KMS-11 (cell line): ENCODE measurements around the gene WIF1.

ENCODE experiments used
- H2AFZ ChIP-seq: fragments of 200-600 bp; sonication (generic); 2 replicates; pipeline ENCODE4 v1.6.1; 2016; ENCODE audit warnings: antibody characterized with exemption, mixed run types, low read depth
- H3K27ac ChIP-seq: fragments of 200-600 bp; sonication (generic); 2 replicates; pipeline ENCODE4 v1.6.1; 2016; ENCODE audit warnings: mild to moderate bottlenecking, mixed run types
- H3K27me3 ChIP-seq: fragments of 200-600 bp; sonication (generic); 2 replicates; pipeline ENCODE4 v1.6.1; 2017; ENCODE audit warnings: mild to moderate bottlenecking, low read depth, mixed run types, moderate library complexity; ENCODE audit not compliant: insufficient read depth
- H3K36me3 ChIP-seq: fragments of 200-600 bp; sonication (generic); 2 replicates; pipeline ENCODE4 v1.6.1; 2017; ENCODE audit warnings: mild to moderate bottlenecking, mixed run types; ENCODE audit not compliant: insufficient read depth
- H3K4me1 ChIP-seq: fragments of 200-600 bp; sonication (generic); 2 replicates; pipeline ENCODE4 v1.6.1; 2016; ENCODE audit warnings: mild to moderate bottlenecking, low read depth, mixed run types; ENCODE audit not compliant: poor library complexity, severe bottlenecking
- H3K4me2 ChIP-seq: fragments of 200-600 bp; sonication (generic); 2 replicates; pipeline ENCODE4 v1.7.0; 2016; ENCODE audit warnings: mild to moderate bottlenecking, mixed run types
- H3K4me3 ChIP-seq: fragments of 200-600 bp; sonication (generic); IDR thresholded peaks from 2 replicates; pipeline ENCODE4 v1.6.1; 2017; ENCODE audit warnings: low read depth, low read length, mixed read lengths; ENCODE audit not compliant: insufficient read depth
- H3K79me2 ChIP-seq: fragments of 200-600 bp; sonication (generic); 2 replicates; pipeline ENCODE4 v1.6.1; 2016; ENCODE audit warnings: low read depth, mixed run types; ENCODE audit not compliant: insufficient read depth
- H3K9ac ChIP-seq: fragments of 200-600 bp; sonication (generic); 2 replicates; pipeline ENCODE4 v1.6.1; 2016; ENCODE audit warnings: mild to moderate bottlenecking, mixed run types
- H4K20me1 ChIP-seq: fragments of 200-600 bp; sonication (generic); 2 replicates; pipeline ENCODE4 v1.6.1; 2016; ENCODE audit warnings: mild to moderate bottlenecking, mixed run types; ENCODE audit not compliant: insufficient read depth
- TF ChIP-seq, protein P1 (sequence below): fragments of 200-600 bp; sonication (generic); conservative IDR thresholded peaks from 2 replicates; pipeline ENCODE4 v1.6.1; 2017; ENCODE audit warnings: low read depth, mild to moderate bottlenecking, antibody characterized with exemption, low read length, moderate library complexity, mixed read lengths

WIF1 gene

GRCh38 chr12:65022421-65022820, 98.7 kb downstream of the WIF1 start:
- no peaks in the 10 kb centered on the region for H3K27me3 ChIP-seq
- no peaks in the 10 kb centered on the region for H3K36me3 ChIP-seq
- H3K4me3 ChIP-seq, result no peak overlapping the region
- H4K20me1 ChIP-seq, result no peaks in the 10 kb centered on the region
- H2AFZ ChIP-seq, result no peak overlapping the region
- H3K4me2 ChIP-seq, result no peak overlapping the region
- no peak overlapping the region for H3K9ac ChIP-seq
- TF ChIP-seq, protein P1, sequence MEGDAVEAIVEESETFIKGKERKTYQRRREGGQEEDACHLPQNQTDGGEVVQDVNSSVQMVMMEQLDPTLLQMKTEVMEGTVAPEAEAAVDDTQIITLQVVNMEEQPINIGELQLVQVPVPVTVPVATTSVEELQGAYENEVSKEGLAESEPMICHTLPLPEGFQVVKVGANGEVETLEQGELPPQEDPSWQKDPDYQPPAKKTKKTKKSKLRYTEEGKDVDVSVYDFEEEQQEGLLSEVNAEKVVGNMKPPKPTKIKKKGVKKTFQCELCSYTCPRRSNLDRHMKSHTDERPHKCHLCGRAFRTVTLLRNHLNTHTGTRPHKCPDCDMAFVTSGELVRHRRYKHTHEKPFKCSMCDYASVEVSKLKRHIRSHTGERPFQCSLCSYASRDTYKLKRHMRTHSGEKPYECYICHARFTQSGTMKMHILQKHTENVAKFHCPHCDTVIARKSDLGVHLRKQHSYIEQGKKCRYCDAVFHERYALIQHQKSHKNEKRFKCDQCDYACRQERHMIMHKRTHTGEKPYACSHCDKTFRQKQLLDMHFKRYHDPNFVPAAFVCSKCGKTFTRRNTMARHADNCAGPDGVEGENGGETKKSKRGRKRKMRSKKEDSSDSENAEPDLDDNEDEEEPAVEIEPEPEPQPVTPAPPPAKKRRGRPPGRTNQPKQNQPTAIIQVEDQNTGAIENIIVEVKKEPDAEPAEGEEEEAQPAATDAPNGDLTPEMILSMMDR, result no peak
- no peaks in the 10 kb centered on the region for H3K79me2 ChIP-seq
- no peaks in the 10 kb centered on the region for H3K4me1 ChIP-seq
- no peak overlapping the region for H3K27ac ChIP-seq

DNA sequence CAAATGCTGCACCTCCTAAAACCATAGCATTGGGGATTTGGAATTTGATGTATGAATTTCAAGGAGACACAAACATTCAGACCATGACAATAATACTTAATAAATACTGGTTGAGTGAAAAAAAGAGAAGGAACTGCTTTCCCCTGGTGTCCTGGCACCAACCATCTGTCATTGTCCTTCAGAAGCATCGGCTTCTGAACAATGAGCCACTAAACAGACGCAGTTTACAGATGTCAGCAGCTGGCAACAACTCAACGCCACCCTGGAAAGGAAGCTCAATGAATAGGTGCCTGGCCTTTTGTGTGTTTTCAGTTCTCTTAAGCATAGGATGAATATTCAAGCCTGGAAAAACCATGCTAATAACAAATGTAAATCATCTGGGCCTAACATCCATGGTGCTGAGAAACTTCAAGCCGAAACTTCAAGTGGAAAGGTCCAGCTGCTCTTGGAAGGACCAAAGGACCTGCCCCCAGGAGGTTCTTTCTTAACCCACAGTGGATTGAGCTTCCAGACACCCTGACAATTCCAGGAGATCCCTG, 101.3 kb downstream of the WIF1 start:
- H3K79me2 ChIP-seq, result no peaks in the 10 kb centered on the region
- H3K4me1 ChIP-seq, result no peaks in the 10 kb centered on the region
- H3K27me3 ChIP-seq, result no peaks in the 10 kb centered on the region
- no peak overlapping the region for H3K9ac ChIP-seq
- H3K4me2 ChIP-seq, result no peak overlapping the region
- H3K4me3 ChIP-seq, result no peak overlapping the region
- TF ChIP-seq, protein P1, result no peak
- H3K27ac ChIP-seq, result no peak overlapping the region
- no peaks in the 10 kb centered on the region for H3K36me3 ChIP-seq
- H4K20me1 ChIP-seq, result no peaks in the 10 kb centered on the region
- H2AFZ ChIP-seq, result no peak overlapping the region

DNA sequence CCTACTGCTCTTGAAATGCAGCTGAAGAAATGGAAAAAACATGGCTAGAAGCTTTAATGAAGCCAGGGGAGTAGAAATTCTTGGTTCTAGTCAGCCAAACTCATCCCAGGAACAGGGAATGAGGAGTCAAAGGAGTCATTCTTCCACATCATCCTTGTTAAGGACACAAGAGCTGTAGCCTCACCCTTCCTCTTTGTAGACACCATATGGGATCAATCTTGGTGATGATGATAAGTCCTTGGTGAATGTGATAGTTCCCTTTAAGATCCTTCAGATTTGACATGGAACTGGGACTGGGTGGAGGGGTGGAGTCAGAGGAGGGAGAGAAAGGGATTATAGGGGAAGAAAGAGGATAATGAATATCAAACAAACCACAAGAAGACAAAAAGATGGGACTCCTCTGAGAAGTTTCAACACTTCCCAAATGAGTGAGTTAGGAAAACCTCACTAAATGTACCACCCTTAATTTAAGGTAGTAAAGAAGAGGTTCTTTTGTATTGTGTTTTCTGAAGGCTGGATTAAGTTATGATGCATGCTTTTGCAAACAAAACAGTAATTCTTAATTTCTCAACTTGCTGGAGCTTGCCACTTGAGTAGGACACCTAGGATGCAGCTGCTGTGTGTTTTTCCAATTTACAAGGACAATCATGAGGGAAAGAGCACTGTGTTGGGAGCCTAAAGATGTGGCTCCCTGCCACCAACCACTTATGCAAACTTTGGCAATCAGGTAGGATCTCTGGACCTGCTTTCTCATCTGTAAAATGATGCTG, 104.0 kb downstream of the WIF1 start:
- Histone ChIP-seq H2AFZ (no peak overlapping the region), H3K9ac (no peak overlapping the region), H3K27me3 (no peaks in the 10 kb centered on the region), H4K20me1 (no peaks in the 10 kb centered on the region), H3K36me3 (no peaks in the 10 kb centered on the region), H3K4me2 (no peak overlapping the region), H3K27ac (no peak overlapping the region), H3K79me2 (no peaks in the 10 kb centered on the region), H3K4me1 (no peaks in the 10 kb centered on the region), H3K4me3 (no peak overlapping the region)
- TF ChIP-seq, protein P1, result no peak

DNA sequence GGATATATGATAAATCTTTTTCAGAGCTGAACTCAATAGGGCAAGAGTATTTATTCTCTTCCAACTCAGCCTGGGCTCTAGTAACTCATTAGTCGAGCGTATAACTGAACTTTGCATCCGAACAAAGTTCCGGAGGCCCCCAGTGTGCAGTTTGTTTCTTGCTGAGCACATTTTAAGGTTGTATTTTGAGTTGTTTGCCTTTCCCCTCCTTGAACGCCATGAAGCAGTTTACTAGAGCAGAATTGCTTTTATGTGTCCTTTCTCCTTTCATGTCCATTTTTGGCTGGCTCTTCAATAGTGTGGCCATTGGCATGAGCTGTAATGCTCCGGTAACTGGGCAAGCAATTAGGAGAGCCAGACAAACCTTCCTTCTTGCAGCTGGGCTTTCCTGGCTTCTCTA, 105.3 kb downstream of the WIF1 start:
- Histone ChIP-seq H3K27me3 (no peaks in the 10 kb centered on the region), H3K79me2 (no peaks in the 10 kb centered on the region), H3K4me2 (no peak overlapping the region), H3K36me3 (no peaks in the 10 kb centered on the region), H3K4me3 (no peak overlapping the region), H3K9ac (no peak overlapping the region), H3K4me1 (no peaks in the 10 kb centered on the region), H2AFZ (no peak overlapping the region), H4K20me1 (no peaks in the 10 kb centered on the region), H3K27ac (no peak overlapping the region)
- TF ChIP-seq, protein P1, result no peak
